H1 (cell line): ENCODE data around the gene HPCAL4. TPM values are rescaled to one million over a fixed set of nuclear protein-coding genes. Genes with fewer than 3 reads are reported as not detected.

ENCODE experiments used
- CTCF ChIA-PET: fragments of 300-600 bp; sonication (Branson Sonifier 250); formaldehyde crosslinking; loops from one replicate; lab custom pipeline; 2021; ENCODE audit not compliant: partially characterized antibody; lab: Charles Lee
- POLR2A ChIA-PET: fragments of 300-600 bp; sonication (Branson Sonifier 250); formaldehyde crosslinking; loops from one replicate; lab custom pipeline; 2021; ENCODE audit warnings: inconsistent platforms; ENCODE audit not compliant: partially characterized antibody; lab: Charles Lee
- DNase-seq, 2 experiments: peaks; one replicate each; pipeline versions ENCODE4 v3.0.0 to v3.0.0-alpha.2; 2010 to 2022; ENCODE audit warnings: low spot score in 2 of 2, low read depth in 1 of 2, mixed read lengths in 1 of 2
- FAIRE-seq: peaks from 2 replicates; lab custom pipeline; 2011; peaks lifted over from hg19 to GRCh38; lab: Jason Lieb, UNC
- H2AFZ ChIP-seq: 2 replicates; pipeline ENCODE4 v1.8.1; 2012; ENCODE audit warnings: low read length, inconsistent platforms
- H2AK5ac ChIP-seq: 2 replicates; pipeline ENCODE4 v1.6.1; 2013; ENCODE audit warnings: low read depth, low read length
- H2BK120ac ChIP-seq: replicated peaks from 2 replicates; pipeline ENCODE3; 2013; ENCODE audit warnings: low read depth, low read length, inconsistent platforms
- H2BK12ac ChIP-seq: 2 replicates; pipeline ENCODE4 v1.6.1; 2013; ENCODE audit warnings: low read depth, low read length
- H2BK15ac ChIP-seq: 2 replicates; pipeline ENCODE4 v1.6.1; 2013; ENCODE audit warnings: low read length
- H2BK20ac ChIP-seq: 2 replicates; pipeline ENCODE4 v1.6.1; 2013; ENCODE audit warnings: low read length
- H2BK5ac ChIP-seq: 2 replicates; pipeline ENCODE4 v1.6.1; 2013; ENCODE audit warnings: low read depth, low read length
- H3K14ac ChIP-seq: 2 replicates; pipeline ENCODE4 v1.6.1; 2013; ENCODE audit warnings: inconsistent platforms; ENCODE audit not compliant: insufficient read length
- H3K18ac ChIP-seq: 2 replicates; pipeline ENCODE4 v1.6.1; 2013; ENCODE audit warnings: low read length; ENCODE audit errors: extremely low read depth
- H3K23ac ChIP-seq: 2 replicates; pipeline ENCODE4 v1.6.1; 2013; ENCODE audit warnings: inconsistent platforms; ENCODE audit not compliant: insufficient read length
- H3K23me2 ChIP-seq: 2 replicates; pipeline ENCODE4 v1.6.1; 2013; ENCODE audit warnings: low read depth, low read length
- H3K27ac ChIP-seq: 2 replicates; pipeline ENCODE4 v1.6.1; 2011; ENCODE audit warnings: low read depth, low read length, inconsistent platforms
- H3K27me3 ChIP-seq, 4 experiments: replicated peaks in 1 of 4; 1 replicate in 1 of 4; 2 replicates in 3 of 4; pipeline versions ENCODE4 v1.6.1 to v1.8.1; 2011 to 2013; ENCODE audit warnings: low read length in 3 of 4, mild to moderate bottlenecking in 3 of 4, inconsistent platforms in 2 of 4, mixed read lengths in 2 of 4, moderate library complexity in 1 of 4; ENCODE audit not compliant: control insufficient read depth in 3 of 4, insufficient read depth in 3 of 4; ENCODE audit errors: extremely low read depth in 1 of 4
- H3K36me3 ChIP-seq, 4 experiments: 2 replicates each; pipeline versions ENCODE4 v1.6.1 to v1.8.1; 2011 to 2013; ENCODE audit warnings: mild to moderate bottlenecking in 4 of 4, low read length in 3 of 4, moderate library complexity in 2 of 4, control low read depth in 1 of 4, inconsistent platforms in 1 of 4; ENCODE audit not compliant: insufficient read depth in 4 of 4, control insufficient read depth in 2 of 4
- H3K4ac ChIP-seq: replicated peaks from 2 replicates; pipeline ENCODE3; 2013; ENCODE audit warnings: low read length, low read depth, mixed read lengths, inconsistent platforms; ENCODE audit not compliant: insufficient read length
- H3K4me1 ChIP-seq, 4 experiments: replicated peaks in 1 of 4; 1 replicate in 1 of 4; 2 replicates in 3 of 4; pipeline versions ENCODE4 v1.6.1 to v1.8.1; 2011 to 2013; ENCODE audit warnings: low read length in 3 of 4, inconsistent platforms in 2 of 4, mixed read lengths in 1 of 4; ENCODE audit not compliant: insufficient read depth in 4 of 4, control insufficient read depth in 3 of 4
- H3K4me2 ChIP-seq, 2 experiments: 2 replicates each; pipeline versions ENCODE4 v1.6.1 to v1.8.1; 2011 to 2013; ENCODE audit warnings: low read depth in 2 of 2, low read length in 2 of 2, control low read depth in 1 of 2, inconsistent platforms in 1 of 2, mild to moderate bottlenecking in 1 of 2; ENCODE audit not compliant: insufficient read depth in 1 of 2
- H3K4me3 ChIP-seq, 4 experiments: fragments of 200-600, 300-600 bp in 1 of 4; sonication (generic), shearing (Covaris generic), sonication (Bioruptor Twin) in 1 of 4; 2 replicates each; pipeline versions ENCODE4 v1.5.1 to v1.8.1; 2011 to 2016; ENCODE audit warnings: low read length in 4 of 4, low read depth in 3 of 4, control low read depth in 2 of 4, inconsistent platforms in 2 of 4, mild to moderate bottlenecking in 2 of 4, mixed read lengths in 1 of 4, moderate library complexity in 1 of 4; ENCODE audit not compliant: insufficient read depth in 2 of 4; ENCODE audit errors: extremely low read depth in 1 of 4
- H3K56ac ChIP-seq: replicated peaks from 2 replicates; pipeline ENCODE3; 2013; ENCODE audit warnings: low read depth, mild to moderate bottlenecking, mixed read lengths, low read length, inconsistent platforms; ENCODE audit not compliant: insufficient read length
- H3K79me1 ChIP-seq: 2 replicates; pipeline ENCODE4 v1.6.1; 2013; ENCODE audit warnings: low read depth, low read length, control low read depth
- H3K79me2 ChIP-seq, 2 experiments: 2 replicates each; pipeline versions ENCODE4 v1.6.1 to v1.8.1; 2012 to 2013; ENCODE audit warnings: low read length in 2 of 2, mild to moderate bottlenecking in 2 of 2, inconsistent platforms in 1 of 2; ENCODE audit not compliant: insufficient read depth in 2 of 2, control insufficient read depth in 1 of 2
- H3K9ac ChIP-seq, 4 experiments: replicated peaks in 1 of 4; 1 replicate in 1 of 4; 2 replicates in 3 of 4; pipeline versions ENCODE4 v1.6.1 to v1.8.1; 2011 to 2013; ENCODE audit warnings: low read depth in 3 of 4, low read length in 3 of 4, control low read depth in 2 of 4, mild to moderate bottlenecking in 2 of 4, moderate library complexity in 2 of 4, inconsistent platforms in 1 of 4; ENCODE audit errors: extremely low read depth in 1 of 4
- H3K9me3 ChIP-seq, 2 experiments: 2 replicates each; pipeline versions ENCODE4 v1.6.1 to v1.8.1; 2012 to 2013; ENCODE audit warnings: mild to moderate bottlenecking in 2 of 2, moderate library complexity in 2 of 2, control low read depth in 1 of 2, inconsistent platforms in 1 of 2, low read depth in 1 of 2, low read length in 1 of 2, mixed read lengths in 1 of 2; ENCODE audit not compliant: insufficient read depth in 2 of 2
- H4K20me1 ChIP-seq, 2 experiments: replicated peaks in 1 of 2; 2 replicates each; pipeline versions ENCODE3 to v1.8.1; 2011 to 2013; ENCODE audit warnings: inconsistent platforms in 2 of 2, low read length in 2 of 2, mild to moderate bottlenecking in 1 of 2; ENCODE audit not compliant: insufficient read depth in 2 of 2, control insufficient read depth in 1 of 2
- H4K5ac ChIP-seq: 2 replicates; pipeline ENCODE4 v1.6.1; 2013; ENCODE audit warnings: low read length, low read depth, mixed read lengths, inconsistent platforms; ENCODE audit not compliant: insufficient read length
- H4K8ac ChIP-seq: 2 replicates; pipeline ENCODE4 v1.8.0; 2013; ENCODE audit warnings: mild to moderate bottlenecking, moderate library complexity, low read length, inconsistent platforms; ENCODE audit not compliant: insufficient read depth; ENCODE audit errors: extremely low read depth
- H4K91ac ChIP-seq: replicated peaks from 2 replicates; pipeline ENCODE3; 2013; ENCODE audit warnings: low read length, mixed read lengths, inconsistent platforms; ENCODE audit not compliant: insufficient read length
- CBX8 ChIP-seq: fragments of 300-800, 300-1000 bp; sonication (generic); IDR thresholded peaks from 2 replicates; pipeline ENCODE4 v1.7.1; 2016; ENCODE audit warnings: low read depth, low read length, borderline replicate concordance
- RAD21 ChIP-seq, 2 experiments: IDR thresholded peaks in 1 of 2; conservative IDR thresholded peaks in 1 of 2; 2 replicates each; pipeline ENCODE4 v1.6.1; 2011; ENCODE audit warnings: low read depth in 2 of 2, low read length in 2 of 2, improper control_type of control experiment in 1 of 2, inconsistent platforms in 1 of 2, mild to moderate bottlenecking in 1 of 2, moderate library complexity in 1 of 2
- RFX5 ChIP-seq: IDR thresholded peaks from 2 replicates; pipeline ENCODE4 v1.6.1; 2011; ENCODE audit warnings: low read depth, low read length, improper control_type of control experiment, borderline replicate concordance
- ZNF274 ChIP-seq: IDR thresholded peaks from 2 replicates; pipeline ENCODE4 v1.7.0; 2012; ENCODE audit warnings: low read length, borderline replicate concordance; ENCODE audit errors: extremely low read depth
- WGBS, 2 experiments: shearing (Covaris generic) in 1 of 2; methylation state at CpG; one replicate each; pipeline versions ENCODE4 v1.1.6 to v1.1.7; 2013 to 2015; ENCODE audit warnings: low lambda C conversion rate in 2 of 2, mixed read lengths in 2 of 2, inconsistent platforms in 1 of 2, low coverage in 1 of 2, missing lambda C conversion rate in 1 of 2; ENCODE audit not compliant: insufficient replicate concordance in 2 of 2, insufficient coverage in 1 of 2, insufficient read length in 1 of 2; ENCODE audit errors: extremely low coverage in 1 of 2, missing lambda C conversion rate in 1 of 2; 5-methylcytosine and 5-hydroxymethylcytosine counted together
- polyA plus RNA-seq, 7 experiments: library from polyadenylated mRNA; depleted of rRNA in 3 of 7; stranded (reverse) in 5 of 7; unstranded in 2 of 7; fragments of >200 nt in 5 of 7; fragments of 200-250 nt in 2 of 7; gene quantifications; 1 replicate in 5 of 7; 2 replicates in 1 of 7; 4 replicates in 1 of 7; pipeline versions ENCODE4 v1.2.1 to v1.2.3, GENCODE V29; 2011 to 2013; ENCODE audit warnings: missing spikeins in 2 of 7, mixed read lengths in 2 of 7
- total RNA-seq: library from RNA; stranded (reverse); fragmentation: NEBNext Ultra II Directional; extraction: Animal tissue kit (Norgen Biotek cat#: 25700); gene quantifications from 2 replicates; pipeline ENCODE4 v1.2.1, GENCODE V29; 2021
- TF ChIP-seq, protein P1 (sequence below), 3 experiments: IDR thresholded peaks; 1 replicate in 2 of 3; 2 replicates in 1 of 3; pipeline versions ENCODE4 v1.5.1 to v1.6.1; 2011; ENCODE audit warnings: low read length in 3 of 3, mild to moderate bottlenecking in 3 of 3, inconsistent platforms in 2 of 3, low read depth in 1 of 3, moderate library complexity in 1 of 3; ENCODE audit not compliant: insufficient read depth in 1 of 3; ENCODE audit errors: control extremely low read depth in 1 of 3
- TF ChIP-seq, protein P2 (sequence below): IDR thresholded peaks from 2 replicates; pipeline ENCODE4 v1.6.1; 2012; ENCODE audit warnings: low read length, inconsistent platforms

The HPCAL4 gene
- total and polyA plus RNA-seq, 2 of the 8 experiments (the other 6 are each of a cell fraction or from before 2014, with no cell fraction given) = 0.54 to 0.74 TPM

DNA sequence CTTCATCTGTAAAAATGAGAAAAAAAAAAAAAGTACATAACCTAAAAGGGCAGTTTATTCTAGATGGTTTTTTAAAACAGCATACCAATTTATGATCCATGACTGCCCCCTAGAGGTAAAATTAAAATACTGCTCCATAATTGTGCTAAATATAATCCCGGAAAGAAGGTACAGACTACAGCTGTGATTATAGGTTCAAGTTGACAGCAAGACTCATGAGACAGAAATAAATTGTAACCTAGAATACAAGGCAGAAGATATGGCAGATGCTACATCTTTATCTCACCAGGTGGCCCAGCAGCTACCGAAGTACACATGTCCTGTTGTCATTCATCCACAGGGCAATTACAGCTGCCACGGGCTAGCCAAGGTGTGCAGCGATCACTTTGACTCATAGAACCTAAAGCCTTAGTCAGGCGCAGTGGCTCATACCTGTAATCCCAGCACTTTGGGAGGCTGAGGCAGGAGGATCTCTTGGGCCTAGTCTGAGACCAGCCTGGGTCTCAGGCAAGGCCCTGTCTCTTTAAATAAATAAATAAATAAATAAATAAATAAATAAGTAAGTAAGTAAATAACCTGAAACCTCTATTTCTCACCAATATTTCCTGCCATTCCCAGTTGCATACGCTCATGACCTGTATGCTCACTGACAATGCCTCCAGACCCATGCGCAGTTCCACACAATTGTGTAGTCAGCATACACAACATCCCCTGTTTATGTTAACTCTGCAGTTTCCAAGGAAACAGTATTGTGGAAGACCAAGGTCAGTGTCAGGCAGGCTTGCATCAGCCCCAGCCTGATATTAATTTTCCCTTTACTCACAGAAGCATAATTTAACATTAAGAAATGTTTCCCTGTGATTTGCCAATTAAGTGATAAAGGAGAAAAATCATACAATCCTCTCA, 29.1 kb upstream of the HPCAL4 start:
- peaks cover 2 to 10% of the 10 kb centered on the region in 2 experiments for H4K20me1 ChIP-seq
- no peak overlapping the region for H4K91ac ChIP-seq
- H3K27ac ChIP-seq = no peak overlapping the region
- no peak overlapping the region for H2BK20ac ChIP-seq
- no peaks in the 10 kb centered on the region for H3K23me2 ChIP-seq
- H2BK5ac ChIP-seq = no peak overlapping the region
- no peak overlapping the region for H2BK120ac ChIP-seq
- H2BK12ac ChIP-seq = no peak overlapping the region
- H3K27me3 ChIP-seq = peaks cover 31 to 66% (median 45%) of the 10 kb centered on the region in 4 experiments
- H2BK15ac ChIP-seq = no peak overlapping the region
- no peak overlapping the region for H3K18ac ChIP-seq
- FAIRE-seq (peak; percentile 83), DNase-seq (no peak)
- no peaks in the 10 kb centered on the region for H3K36me3 ChIP-seq
- no peak overlapping the region for H3K56ac ChIP-seq
- no peak overlapping the region for H2AK5ac ChIP-seq
- no peaks in the 10 kb centered on the region for H3K79me1 ChIP-seq
- H3K4me2 ChIP-seq = no peak overlapping the region
- no peak overlapping the region for H4K8ac ChIP-seq
- no peak overlapping the region for H3K14ac ChIP-seq
- H3K23ac ChIP-seq = no peak overlapping the region
- H4K5ac ChIP-seq = no peak overlapping the region
- no peaks in the 10 kb centered on the region for H3K9me3 ChIP-seq
- H3K79me2 ChIP-seq = no peaks in the 10 kb centered on the region
- H3K4ac ChIP-seq = no peak overlapping the region
- H3K4me3 ChIP-seq = no peak overlapping the region
- ChIA-PET CTCF (interaction anchor here (0.6 to 7.8 kb wide), 29 partner anchors 9 to 1392 kb away, joined by 3 to 72 read pairs (median 4); partner anchors contain the start of genes BMP8B and NT5C1A), POLR2A (interaction anchor here (0.6 to 1.0 kb wide), 5 partner anchors 15 to 711 kb away, joined by 3 read pairs; no protein-coding TSS in a partner anchor)
- no peak for TF ChIP-seq CBX8
- TF ChIP-seq RFX5 = no peak
- TF ChIP-seq, protein P1, sequence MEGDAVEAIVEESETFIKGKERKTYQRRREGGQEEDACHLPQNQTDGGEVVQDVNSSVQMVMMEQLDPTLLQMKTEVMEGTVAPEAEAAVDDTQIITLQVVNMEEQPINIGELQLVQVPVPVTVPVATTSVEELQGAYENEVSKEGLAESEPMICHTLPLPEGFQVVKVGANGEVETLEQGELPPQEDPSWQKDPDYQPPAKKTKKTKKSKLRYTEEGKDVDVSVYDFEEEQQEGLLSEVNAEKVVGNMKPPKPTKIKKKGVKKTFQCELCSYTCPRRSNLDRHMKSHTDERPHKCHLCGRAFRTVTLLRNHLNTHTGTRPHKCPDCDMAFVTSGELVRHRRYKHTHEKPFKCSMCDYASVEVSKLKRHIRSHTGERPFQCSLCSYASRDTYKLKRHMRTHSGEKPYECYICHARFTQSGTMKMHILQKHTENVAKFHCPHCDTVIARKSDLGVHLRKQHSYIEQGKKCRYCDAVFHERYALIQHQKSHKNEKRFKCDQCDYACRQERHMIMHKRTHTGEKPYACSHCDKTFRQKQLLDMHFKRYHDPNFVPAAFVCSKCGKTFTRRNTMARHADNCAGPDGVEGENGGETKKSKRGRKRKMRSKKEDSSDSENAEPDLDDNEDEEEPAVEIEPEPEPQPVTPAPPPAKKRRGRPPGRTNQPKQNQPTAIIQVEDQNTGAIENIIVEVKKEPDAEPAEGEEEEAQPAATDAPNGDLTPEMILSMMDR (IDR thresholded peaks at IDR 0.05; ENCODE audit: control extremely low read depth in 1 of 3, insufficient read depth in 1 of 3, low read depth in 1 of 3, low read length in 3 of 3) = peak in 2 of 3 experiments; percentile 29 to 44; a peak in 2 of 4 replicates
- no peak for TF ChIP-seq ZNF274
- TF ChIP-seq, protein P2, sequence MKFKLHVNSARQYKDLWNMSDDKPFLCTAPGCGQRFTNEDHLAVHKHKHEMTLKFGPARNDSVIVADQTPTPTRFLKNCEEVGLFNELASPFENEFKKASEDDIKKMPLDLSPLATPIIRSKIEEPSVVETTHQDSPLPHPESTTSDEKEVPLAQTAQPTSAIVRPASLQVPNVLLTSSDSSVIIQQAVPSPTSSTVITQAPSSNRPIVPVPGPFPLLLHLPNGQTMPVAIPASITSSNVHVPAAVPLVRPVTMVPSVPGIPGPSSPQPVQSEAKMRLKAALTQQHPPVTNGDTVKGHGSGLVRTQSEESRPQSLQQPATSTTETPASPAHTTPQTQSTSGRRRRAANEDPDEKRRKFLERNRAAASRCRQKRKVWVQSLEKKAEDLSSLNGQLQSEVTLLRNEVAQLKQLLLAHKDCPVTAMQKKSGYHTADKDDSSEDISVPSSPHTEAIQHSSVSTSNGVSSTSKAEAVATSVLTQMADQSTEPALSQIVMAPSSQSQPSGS = no peak
- peak; percentile 66 to 77 for TF ChIP-seq RAD21 (IDR thresholded peaks at IDR 0.05 in 1 of 2, conservative IDR thresholded peaks at IDR 0.05 in 1 of 2; ENCODE audit: low read depth in 2 of 2, low read length in 2 of 2)
- H3K9ac ChIP-seq = no peak overlapping the region
- no peak overlapping the region for H2AFZ ChIP-seq
- H3K4me1 ChIP-seq = no peaks in the 10 kb centered on the region
- WGBS, 2 experiments = 52% methylated on average over 7 of the region's 7 CpGs; no CpG with 5 or more reads in 1 of the 2 experiments
